ENCODE measurements around the gene ADGRL2. TPM values are rescaled to one million over a fixed set of nuclear protein-coding genes. Genes with fewer than 3 reads are reported as not detected.
A peak's percentile ranks its signal among the peaks of the same experiment; 100 is the strongest.

Gene ADGRL2
- total RNA-seq, result 40.5 TPM

- peak; percentile 91 for ATAC-seq
Measured at GRCh38 chr1:81800695-81801650, at the start of gene ADGRL2. Gene ADGRL2 (plus strand): TSS chr1:81800934. CDS start chr1:81836985, 36,051 bp downstream.

DNA sequence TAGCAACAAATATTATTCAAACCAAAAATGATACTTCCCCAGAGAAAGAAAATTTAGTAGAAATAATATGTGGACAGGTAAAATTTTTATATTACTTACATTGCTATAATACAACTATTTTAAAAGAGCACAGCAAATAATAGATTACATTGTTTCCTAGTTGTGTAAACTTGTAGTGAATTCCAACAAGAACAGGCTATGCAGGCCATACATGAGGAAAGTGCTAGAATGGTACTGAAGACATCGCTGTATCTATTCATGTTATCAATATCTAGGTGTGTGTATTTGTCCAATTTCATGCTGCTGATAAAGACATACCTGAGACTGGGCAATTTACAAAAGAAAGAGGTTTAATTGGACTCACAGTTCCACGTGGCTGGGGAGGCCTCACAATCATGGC, 47.9 kb upstream of the ADGRL2 start:
- no peak for ATAC-seq

GRCh38 chr1:81754424-81754823, 46.3 kb upstream of the ADGRL2 start:
- no peak for ATAC-seq

DNA sequence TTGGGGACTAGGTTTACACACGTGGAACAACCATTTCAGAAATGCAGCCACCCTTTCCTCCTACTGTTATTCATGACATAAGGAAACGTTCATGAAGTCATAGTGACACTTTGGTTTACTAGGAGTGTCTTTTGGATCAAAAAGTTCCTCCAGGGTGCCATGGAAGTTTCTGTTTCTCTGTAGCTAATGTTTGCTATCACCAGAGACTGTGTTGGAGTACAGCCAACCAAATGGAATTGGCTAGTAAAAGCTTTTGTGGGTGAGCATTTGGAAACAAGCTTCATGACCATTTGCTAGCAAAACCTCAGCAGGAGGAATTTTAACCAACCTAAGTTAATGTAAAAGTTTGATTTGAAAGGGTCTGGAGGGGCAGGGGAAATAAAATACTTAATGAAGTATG, 43.9 kb upstream of the ADGRL2 start:
- no peak for ATAC-seq

GRCh38 chr1:81757398-81758020, 43.2 kb upstream of the ADGRL2 start:
- no peak for ATAC-seq

DNA sequence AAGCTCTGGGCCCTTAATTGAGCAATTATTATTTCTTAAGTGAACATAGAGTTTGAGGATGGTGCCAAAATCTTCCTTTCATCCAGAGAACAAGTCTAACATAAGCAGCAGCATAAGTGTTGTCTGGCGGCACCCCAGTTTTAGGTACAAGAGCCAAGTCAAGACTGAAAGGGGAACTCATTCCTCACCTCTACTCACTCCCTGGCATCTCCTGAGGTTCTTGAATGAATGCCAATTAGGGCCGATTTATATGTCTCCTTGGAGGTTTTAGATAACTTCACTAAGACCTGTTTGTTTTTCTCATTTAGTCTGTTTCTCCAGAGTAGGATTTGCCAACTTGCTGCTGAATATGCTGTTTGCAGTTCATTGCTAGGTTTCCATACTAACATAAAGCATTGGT, 42.6 kb upstream of the ADGRL2 start:
- no peak for ATAC-seq

GRCh38 chr1:81760477-81761097, 40.1 kb upstream of the ADGRL2 start:
- no peak for ATAC-seq

DNA sequence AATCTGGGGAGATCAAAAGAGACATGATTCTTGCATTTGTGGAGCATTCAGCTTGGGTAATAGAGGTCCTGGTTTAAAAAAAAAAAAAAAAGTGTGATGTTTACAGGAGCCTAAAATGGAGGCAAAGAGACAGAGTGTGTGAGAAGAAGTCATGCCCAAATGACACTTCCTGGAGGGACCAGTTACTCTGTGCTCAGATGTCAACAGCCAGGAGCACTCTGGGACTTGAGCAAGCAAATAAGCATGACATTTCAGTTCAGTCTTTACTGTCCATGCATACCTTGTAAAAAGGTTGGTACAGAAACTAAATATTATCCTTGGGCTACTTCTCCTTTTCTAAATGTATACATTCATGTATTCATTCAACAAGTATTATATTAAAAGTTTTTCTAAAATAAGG, 25.2 kb upstream of the ADGRL2 start:
- no peak for ATAC-seq

DNA sequence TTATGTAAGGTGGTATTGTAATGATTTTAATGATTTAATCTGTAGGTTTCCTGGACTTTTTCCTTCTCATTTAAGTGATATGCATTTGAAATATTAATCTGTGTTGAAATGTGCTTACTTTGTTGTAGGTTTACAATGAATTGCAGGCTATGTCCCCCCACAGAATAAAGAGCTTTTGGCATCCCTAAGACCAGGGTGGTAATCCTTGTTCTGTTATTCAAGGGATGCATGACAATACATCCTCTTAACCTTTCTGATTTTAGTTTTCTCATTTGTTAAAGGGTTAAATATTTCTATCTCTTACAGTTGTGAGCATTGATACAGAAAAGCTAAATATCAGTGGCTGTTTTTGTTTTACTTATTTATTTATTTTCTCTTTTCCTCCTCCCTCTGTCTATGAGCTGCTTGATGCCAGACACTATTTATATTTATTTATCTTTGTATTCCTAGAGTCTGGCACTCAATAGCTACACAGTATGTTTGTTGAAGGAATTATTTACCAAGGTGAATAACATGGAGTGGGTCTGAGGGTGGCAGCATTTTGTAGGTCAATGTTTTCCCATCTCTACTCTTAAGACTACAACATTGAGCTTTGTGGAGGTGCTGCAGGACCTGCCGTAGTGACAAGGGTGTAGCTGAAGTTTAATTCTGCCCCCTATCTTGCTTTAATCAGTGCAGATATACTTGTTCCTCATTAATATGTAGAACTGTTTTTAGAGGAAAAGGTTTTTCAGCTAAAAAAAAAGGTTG, 19.9 kb upstream of the ADGRL2 start:
- no peak for ATAC-seq

DNA sequence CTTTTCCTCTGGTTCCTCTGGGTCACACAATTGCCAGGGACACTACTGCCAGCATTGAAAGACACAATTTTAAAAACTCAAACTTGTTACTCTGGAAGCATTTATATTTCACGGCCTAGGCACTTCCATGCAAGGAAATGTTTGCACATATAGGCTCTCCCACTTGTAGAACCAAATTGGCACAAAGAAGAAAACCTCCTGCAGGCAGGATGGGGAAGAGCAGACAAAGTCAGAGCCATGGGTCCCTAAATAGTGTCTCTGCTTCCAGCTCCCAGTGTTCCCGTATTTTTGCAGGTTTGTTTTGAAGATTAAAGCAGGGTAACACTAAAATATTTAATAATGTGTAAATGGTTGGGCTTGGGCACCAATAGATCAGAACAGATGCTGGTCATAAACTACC, 19.0 kb upstream of the ADGRL2 start:
- no peak for ATAC-seq

GRCh38 chr1:81792184-81792583, 8.6 kb upstream of the ADGRL2 start:
- no peak for ATAC-seq

GRCh38 chr1:81797701-81798100, 3.0 kb upstream of the ADGRL2 start:
- no peak for ATAC-seq

GRCh38 chr1:81799939-81800694, 617 bp upstream of the ADGRL2 start:
- ATAC-seq, result no peak

- ATAC-seq, result peak; percentile 25
Measured at GRCh38 chr1:81801651-81802456, 1.1 kb downstream of the ADGRL2 start.

DNA sequence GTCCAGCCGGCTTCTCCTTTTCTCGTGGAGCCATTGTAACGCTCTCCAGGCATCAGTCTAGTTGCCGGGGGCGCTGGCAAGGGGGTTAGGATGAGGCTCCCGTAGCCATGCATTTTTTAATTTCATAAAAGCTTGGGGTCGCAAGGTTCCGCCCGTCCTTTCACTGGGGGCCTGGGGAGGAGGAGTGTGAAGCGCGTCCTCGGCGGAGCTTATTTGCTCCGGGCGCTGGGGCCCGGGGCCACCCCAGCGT, 1.6 kb downstream of the ADGRL2 start:
- no peak for ATAC-seq

DNA sequence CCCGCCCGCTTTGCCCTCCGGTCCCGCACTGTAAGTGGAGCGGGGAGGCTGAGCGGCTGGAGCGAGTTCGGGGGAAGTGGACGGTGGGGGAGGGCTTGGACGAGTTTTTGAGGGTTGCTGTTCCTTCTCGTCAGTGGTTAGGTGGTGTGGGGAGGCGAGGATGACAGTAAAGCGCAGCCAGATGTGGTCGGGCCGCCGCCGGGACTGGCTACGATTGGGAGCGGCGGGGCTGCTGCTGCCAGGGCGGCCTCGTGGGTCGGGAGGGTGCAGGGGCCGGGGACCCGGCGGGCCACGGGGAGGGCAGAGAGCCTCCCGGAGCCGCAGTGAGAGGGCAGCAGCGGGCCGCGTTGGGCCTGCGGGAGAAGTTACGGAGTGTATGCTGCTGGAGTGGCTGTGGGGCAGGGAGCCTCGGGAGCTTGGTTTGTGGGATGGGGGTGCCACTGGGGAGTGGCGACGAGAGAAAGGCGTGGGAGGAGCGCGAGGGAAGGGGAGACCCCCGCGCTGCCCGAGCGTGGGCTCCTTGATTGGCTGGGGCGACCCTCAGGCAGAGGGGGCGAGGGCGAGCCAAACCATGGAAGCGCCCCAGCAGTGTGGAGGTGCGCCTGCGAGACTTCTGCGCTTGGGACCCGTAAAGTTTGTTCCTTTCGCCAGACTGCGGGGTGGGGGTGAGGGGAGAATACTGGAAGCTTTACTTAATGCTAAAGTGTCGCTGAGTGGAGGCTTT, 2.1 kb downstream of the ADGRL2 start:
- ATAC-seq, result peak; percentile 56

DNA sequence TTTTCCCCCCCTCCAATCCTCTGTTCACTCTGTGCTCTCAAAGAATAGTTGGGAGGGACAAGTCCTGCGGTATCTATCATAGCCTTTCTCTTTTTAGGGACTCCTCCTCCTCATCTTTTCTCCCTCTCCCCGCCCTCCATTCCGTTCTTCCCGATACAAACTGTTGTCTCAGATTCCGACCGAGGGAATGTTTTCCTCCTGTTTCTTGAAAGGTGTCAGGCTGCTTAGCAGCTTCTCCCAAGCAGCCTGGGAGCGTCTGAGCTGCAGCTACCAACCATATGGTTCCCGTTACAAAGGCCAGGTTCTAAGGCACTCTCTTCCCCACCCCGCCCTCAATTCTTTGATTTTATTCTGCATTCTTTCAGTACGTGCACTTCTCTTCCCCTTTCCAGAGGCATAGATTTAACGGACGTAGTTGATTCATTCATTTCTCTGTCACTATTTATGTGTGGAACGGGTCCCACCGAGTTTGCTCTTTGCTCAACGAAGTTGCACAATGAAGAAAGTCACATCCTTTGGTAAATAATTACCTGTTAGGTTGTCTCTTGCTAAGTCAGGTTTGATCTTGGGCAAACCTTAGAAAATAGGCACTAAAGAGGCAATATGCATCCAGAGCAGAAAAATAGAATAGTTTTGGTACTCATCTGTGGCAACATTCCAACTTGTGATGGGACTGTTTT, 2.8 kb downstream of the ADGRL2 start:
- ATAC-seq, result no peak

DNA sequence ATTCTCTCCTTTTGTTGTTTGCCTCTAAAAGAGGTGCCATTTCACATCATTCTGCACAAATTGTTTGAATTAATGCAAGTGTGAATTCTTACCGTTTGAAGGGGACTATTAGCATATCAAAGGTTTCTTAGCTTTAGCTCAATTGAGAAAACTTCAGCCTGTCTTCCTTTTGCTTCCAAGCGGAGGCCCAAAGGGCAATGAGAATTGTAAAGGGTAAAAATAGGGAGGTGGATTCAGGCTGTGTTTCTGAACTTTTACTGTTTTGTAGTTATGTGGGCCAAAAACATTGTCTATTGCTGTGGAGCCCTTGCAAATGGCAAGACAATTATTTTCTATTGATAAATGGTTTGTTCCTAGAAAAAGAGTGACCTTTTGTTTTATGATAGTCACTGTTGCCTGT, 3.6 kb downstream of the ADGRL2 start:
- ATAC-seq, result no peak

DNA sequence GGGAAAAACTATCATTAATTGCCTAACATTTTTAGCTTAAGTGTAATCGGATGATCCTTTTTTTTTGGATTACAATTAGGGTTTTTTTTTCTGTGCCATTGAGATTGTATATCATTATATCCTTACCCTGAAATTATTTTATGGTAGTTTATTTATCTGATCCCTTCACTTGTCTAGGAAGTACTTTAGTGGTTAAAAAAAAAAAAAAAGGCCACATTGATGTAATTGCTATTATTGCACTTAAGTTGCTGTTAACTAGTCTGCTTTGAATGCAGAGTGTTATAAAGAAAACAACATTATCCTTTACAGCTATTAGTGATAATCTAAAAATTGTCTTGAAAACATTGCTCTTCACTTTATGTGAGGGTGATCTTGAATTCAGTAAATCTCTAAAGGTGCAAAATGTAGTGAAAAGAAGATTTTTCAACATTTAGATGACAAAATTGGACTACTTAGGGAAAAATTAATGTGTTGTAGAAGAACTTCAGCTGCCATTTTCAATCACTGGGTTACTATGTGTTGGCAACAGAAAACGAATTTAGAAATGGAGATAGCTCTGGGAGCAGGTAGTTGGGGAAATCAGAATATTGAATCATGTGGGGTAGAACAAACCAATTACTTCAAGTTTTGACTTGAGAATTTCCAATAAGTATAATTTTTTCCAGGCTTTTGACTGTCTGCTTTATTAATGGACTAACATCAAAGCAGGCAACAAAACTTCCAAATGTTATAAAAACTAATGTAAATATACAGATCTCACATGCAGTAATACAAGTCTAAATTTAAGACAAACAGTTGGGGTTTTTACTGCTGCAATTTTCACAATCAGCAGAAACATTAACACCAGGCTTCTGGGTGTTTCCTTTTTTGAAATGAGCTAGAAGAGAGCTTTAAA, 5.0 kb downstream of the ADGRL2 start:
- ATAC-seq, result no peak

Measured in esophagus mucosa (tissue), 1 donor.